ENCODE measurements around the gene RAB30.

Gene RAB30

GRCh38 chr11:83071567-83072349, at the start of gene RAB30:
Gene RAB30 (minus strand): TSS chr11:83071897. CDS start chr11:82997316, 74,581 bp downstream.
- peak; percentile 99 for DNase-seq (ENCODE audit: low read depth, low spot score)

- DNase-seq (ENCODE audit: low read depth, low spot score) = no peak
Measured at GRCh38 chr11:83120327-83120726, 48.6 kb upstream of the RAB30 start.

- no peak for DNase-seq (ENCODE audit: low read depth, low spot score)
Measured at GRCh38 chr11:83119216-83119615, 47.5 kb upstream of the RAB30 start.

GRCh38 chr11:83118814-83119213, 47.1 kb upstream of the RAB30 start:
- DNase-seq (ENCODE audit: low read depth, low spot score) = no peak

GRCh38 chr11:83116015-83116641, 44.4 kb upstream of the RAB30 start:
- no peak for DNase-seq (ENCODE audit: low read depth, low spot score)

GRCh38 chr11:83115551-83115950, 43.9 kb upstream of the RAB30 start:
- no peak for DNase-seq (ENCODE audit: low read depth, low spot score)

GRCh38 chr11:83115026-83115425, 43.3 kb upstream of the RAB30 start:
- DNase-seq (ENCODE audit: low read depth, low spot score) = no peak

GRCh38 chr11:83112886-83113285, 41.2 kb upstream of the RAB30 start:
- no peak for DNase-seq (ENCODE audit: low read depth, low spot score)

- DNase-seq (ENCODE audit: low read depth, low spot score) = no peak
Measured at GRCh38 chr11:83105168-83105567, 33.5 kb upstream of the RAB30 start.

- DNase-seq (ENCODE audit: low read depth, low spot score) = no peak
Measured at GRCh38 chr11:83102834-83103233, 31.1 kb upstream of the RAB30 start.

- DNase-seq (ENCODE audit: low read depth, low spot score) = no peak
Measured at GRCh38 chr11:83097429-83098075, 25.9 kb upstream of the RAB30 start.

- no peak for DNase-seq (ENCODE audit: low read depth, low spot score)
Measured at GRCh38 chr11:83093634-83094033, 21.9 kb upstream of the RAB30 start.

GRCh38 chr11:83092488-83093384, 21.0 kb upstream of the RAB30 start:
- no peak for DNase-seq (ENCODE audit: low read depth, low spot score)

GRCh38 chr11:83088965-83089364, 17.3 kb upstream of the RAB30 start:
- no peak for DNase-seq (ENCODE audit: low read depth, low spot score)

- no peak for DNase-seq (ENCODE audit: low read depth, low spot score)
Measured at GRCh38 chr11:83087035-83087434, 15.3 kb upstream of the RAB30 start.

- no peak for DNase-seq (ENCODE audit: low read depth, low spot score)
Measured at GRCh38 chr11:83079820-83080219, 8.1 kb upstream of the RAB30 start.

GRCh38 chr11:83078269-83078668, 6.6 kb upstream of the RAB30 start:
- DNase-seq (ENCODE audit: low read depth, low spot score) = no peak

GRCh38 chr11:83073884-83074283, 2.2 kb upstream of the RAB30 start:
- no peak for DNase-seq (ENCODE audit: low read depth, low spot score)

GRCh38 chr11:83073258-83073657, 1.6 kb upstream of the RAB30 start:
- DNase-seq (ENCODE audit: low read depth, low spot score) = no peak

- DNase-seq (ENCODE audit: low read depth, low spot score) = no peak
Measured at GRCh38 chr11:83072350-83073242, 899 bp upstream of the RAB30 start.

All from iPS DF 19.7 (cell line).